GM12865 (cell line): ENCODE measurements around the gene TPPP.
"Not testable (repeated sequence)": the region's sequence is repeated elsewhere in the genome, so short reads cannot be mapped to it uniquely, and the experiment has no call there.

Source experiments
- DNase-seq: peaks from one replicate; pipeline ENCODE4 v3.0.0; 2010; ENCODE audit warnings: low read depth
- H3K4me3 ChIP-seq: 2 replicates; pipeline ENCODE4 v1.5.1; 2011; ENCODE audit warnings: mild to moderate bottlenecking, low read depth, low read length, control low read depth
- TF ChIP-seq, protein P1 (sequence below): IDR thresholded peaks from 2 replicates; pipeline ENCODE4 v1.5.1; 2011; ENCODE audit warnings: low read length, control low read depth, low read depth, inconsistent platforms; ENCODE audit not compliant: insufficient read depth; ENCODE audit errors: missing control alignments

TPPP gene

DNA sequence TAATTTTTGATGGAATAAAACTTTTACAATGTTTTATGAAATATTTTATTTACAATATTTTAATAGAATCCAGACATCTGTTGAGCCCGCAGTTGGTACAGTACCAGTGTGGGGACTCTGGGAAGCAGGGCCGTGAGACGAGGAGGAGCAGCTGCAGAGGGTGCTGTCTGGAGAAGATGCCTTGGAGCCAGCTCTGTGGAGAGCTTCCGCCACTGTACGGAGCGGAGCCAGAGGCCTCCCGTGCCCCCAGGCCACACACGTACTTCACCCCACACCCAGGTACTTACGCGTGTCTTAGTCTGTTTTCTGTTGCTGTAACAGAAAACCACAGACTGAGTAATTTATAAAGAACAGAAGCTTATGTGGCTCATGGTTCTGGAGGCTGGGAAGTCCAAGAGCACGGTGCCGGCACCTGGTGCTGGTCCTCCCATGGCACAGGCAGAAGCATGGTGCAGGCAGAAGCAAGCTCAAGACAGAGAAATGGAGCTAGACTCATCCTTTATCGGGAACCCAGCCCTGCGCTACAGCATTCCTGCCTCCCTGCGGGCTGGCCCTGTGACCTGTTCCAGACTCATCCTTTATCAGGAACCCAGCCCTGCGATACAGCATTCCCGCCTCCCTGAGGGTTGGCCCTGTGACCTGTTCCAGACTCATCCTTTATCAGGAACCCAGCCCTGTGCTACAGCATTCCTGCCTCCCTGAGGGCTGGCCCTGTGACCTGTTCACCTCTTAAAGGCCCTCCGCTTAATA lies 57.7 kb downstream of the TPPP start:
- no peak for DNase-seq
- H3K4me3 ChIP-seq = no peak overlapping the region
- TF ChIP-seq, protein P1, sequence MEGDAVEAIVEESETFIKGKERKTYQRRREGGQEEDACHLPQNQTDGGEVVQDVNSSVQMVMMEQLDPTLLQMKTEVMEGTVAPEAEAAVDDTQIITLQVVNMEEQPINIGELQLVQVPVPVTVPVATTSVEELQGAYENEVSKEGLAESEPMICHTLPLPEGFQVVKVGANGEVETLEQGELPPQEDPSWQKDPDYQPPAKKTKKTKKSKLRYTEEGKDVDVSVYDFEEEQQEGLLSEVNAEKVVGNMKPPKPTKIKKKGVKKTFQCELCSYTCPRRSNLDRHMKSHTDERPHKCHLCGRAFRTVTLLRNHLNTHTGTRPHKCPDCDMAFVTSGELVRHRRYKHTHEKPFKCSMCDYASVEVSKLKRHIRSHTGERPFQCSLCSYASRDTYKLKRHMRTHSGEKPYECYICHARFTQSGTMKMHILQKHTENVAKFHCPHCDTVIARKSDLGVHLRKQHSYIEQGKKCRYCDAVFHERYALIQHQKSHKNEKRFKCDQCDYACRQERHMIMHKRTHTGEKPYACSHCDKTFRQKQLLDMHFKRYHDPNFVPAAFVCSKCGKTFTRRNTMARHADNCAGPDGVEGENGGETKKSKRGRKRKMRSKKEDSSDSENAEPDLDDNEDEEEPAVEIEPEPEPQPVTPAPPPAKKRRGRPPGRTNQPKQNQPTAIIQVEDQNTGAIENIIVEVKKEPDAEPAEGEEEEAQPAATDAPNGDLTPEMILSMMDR = no peak

DNA sequence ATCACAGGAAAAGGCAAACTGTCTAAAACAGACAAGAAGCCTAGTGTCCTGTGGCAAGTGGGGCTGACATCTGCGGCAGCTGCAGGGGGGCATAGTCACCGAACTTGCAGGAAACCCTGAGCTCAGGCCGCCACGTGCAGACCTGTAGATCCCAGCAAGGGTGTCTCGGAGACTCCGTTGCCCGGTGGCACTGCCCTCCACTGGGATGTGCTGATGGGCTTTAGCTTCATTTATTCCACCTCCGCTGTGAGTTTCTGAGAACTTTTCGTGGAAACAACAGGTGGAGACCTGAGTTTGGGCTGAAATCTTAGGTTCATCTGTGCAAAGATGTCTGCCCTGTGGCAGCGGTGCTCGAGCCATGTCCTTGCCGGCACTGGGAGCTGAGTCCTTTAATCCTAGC lies 59.0 kb downstream of the TPPP start:
- no peak overlapping the region for H3K4me3 ChIP-seq
- TF ChIP-seq, protein P1 = no peak
- DNase-seq = no peak

DNA sequence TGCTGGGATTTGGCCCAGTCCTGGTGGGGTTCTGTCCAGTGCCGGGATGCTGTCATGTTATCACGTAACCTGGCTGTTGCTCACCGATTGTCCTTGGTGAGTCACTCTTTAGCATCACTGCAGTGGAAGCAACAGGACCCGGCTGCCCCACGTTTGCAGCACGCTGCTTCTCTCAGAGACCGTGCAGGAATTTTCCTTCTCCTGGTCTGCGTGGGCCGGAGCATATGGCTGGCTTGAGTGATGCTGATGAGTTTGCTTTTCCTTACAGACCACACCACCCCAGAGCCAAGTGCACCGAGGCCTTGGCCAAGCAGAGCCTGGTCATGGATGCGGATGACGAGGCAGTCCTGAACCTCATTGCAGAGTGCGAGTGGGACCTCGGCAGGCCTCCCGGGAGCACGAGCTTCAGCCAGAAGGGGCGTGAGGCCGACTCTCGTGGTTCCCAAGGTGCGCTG lies 59.6 kb downstream of the TPPP start:
- H3K4me3 ChIP-seq = no peak overlapping the region
- no peak for DNase-seq
- TF ChIP-seq, protein P1 = no peak

DNA sequence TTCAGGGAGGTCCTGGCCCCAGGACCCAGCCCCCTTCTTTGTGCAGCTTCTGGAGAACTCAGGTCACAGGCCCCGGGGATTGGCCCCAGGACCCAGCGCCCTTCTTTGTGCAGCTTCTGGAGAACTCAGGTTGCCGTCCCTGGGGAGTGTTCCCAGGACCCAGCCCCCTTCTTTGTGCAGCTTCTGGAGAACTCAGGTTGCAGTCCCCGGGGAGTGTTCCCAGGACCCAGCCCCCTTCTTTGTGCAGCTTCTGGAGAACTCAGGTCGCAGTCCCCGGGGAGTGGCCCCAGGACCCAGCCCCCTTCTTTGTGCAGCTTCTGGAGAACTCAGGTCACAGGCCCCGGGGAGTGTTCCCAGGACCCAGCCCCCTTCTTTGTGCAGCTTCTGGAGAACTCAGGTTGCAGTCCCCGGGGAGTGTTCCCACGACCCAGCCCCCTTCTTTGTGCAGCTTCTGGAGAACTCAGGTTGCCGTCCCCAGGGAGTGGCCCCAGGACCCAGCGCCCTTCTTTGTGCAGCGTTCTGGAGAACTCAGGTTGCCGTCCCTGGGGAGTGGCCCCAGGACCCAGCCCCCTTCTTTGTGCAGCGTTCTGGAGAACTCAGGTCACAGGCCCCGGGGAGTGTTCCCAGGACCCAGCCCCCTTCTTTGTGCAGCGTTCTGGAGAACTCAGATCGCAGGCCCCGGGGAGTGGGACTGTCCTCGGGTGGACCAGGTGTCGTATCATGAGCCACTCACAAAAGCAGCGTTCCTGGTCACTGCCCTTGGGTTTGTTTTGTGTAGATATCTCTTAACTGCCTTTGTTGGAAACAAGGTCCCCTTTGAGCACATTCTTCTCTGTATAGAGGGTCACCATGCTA lies 64.6 kb downstream of the TPPP start:
- not testable (repeated sequence) for H3K4me3 ChIP-seq, DNase-seq

DNA sequence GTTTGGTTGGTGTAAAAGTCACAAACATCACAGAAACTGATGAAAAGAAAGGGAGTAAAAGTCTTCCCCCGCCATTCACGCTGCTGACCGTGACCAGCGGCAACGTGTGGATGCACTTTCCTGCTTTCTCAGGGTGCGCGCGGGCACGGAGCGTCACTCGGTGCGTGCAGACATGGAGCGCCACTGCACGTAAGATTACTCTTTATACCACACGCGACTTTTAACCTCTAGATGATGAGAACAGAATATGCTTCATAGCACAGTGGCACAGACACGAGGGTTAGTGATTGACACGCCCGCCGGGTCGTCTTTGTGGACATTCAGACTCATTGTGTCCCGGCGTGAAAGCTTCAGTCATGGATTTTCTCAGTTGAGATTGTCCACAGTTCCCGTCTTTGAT lies 65.3 kb downstream of the TPPP start:
- H3K4me3 ChIP-seq = no peak overlapping the region
- DNase-seq = no peak
- TF ChIP-seq, protein P1 = no peak

DNA sequence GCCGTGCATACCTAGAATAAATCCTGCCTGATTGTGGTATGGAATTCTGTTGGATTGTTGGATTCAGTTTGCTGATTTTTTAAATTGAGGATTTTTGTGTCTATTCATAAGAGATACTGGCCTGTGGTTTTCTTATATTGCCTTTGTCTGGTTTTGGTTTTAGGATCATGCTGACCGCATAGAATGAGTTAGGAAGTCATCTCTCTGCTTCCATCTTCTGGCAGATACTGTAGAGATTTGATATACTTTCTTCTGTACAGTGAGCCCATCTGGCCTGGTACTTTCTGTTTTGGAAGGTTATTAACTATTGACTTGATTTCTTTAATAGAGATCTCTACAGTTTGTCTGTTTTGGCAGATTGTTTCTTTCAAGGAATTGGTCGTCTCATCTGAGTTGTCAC lies 66.3 kb downstream of the TPPP start:
- H3K4me3 ChIP-seq = no peak overlapping the region
- DNase-seq = no peak
- TF ChIP-seq, protein P1 = no peak

DNA sequence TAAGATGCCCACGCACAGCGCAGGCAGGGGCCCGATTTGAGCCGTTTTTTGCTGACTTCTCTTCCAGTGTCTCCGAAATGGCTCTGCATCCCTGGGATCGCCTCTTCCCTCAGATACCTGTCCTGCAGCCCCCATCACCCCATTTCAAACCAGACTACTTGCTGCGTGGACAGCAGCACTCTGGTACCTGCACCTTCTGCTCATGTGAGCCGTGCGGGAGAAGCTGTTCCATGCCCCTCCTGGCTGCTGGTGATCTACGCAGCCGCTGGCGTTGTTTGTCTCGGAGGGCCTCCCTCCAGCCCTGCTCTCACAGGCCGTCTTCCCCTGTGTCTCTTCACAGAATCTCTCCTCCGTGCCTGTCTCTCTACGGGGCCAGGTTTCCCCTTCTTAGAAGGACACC lies 67.6 kb downstream of the TPPP start:
- DNase-seq = no peak
- no peak overlapping the region for H3K4me3 ChIP-seq
- TF ChIP-seq, protein P1 = no peak
